IPS-NIHi11 (cell line): Measurements from ENCODE around the gene BIRC6.
"Not testable (repeated sequence)": the region's sequence is repeated elsewhere in the genome, so short reads cannot be mapped to it uniquely, and the experiment has no call there.

Experiments
- DNase-seq: peaks from one replicate; pipeline ENCODE4 v3.0.0; 2012; ENCODE audit warnings: mixed read lengths, low spot score

BIRC6 gene

GRCh38 chr2:32622570-32623310, 265.9 kb downstream of the BIRC6 start:
- no peak for DNase-seq

DNA sequence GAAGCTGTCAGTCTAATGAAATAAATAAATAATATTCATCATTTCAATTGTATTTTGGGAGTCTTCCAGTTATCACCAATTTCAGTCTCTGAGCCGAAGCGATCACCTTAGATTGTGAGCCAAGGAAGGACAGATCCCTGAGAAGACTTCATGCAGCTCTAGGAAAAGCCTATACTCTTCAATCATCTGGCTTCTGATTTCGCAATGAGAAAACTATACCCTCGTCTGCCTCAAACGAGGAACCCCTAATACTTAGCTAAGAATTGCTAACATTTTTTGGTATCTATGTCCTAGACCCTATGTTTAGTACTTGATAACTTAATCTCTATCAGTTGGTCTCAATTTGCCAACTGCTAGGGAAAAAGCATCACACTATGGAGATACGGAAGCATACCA, 266.5 kb downstream of the BIRC6 start:
- DNase-seq: no peak

- DNase-seq: no peak
These were observed 268.0 kb downstream of the BIRC6 start for GRCh38 chr2:32624812-32625211.

GRCh38 chr2:32626639-32627221, 269.9 kb downstream of the BIRC6 start:
- DNase-seq: peak; percentile 7

- DNase-seq: peak; percentile 38
These were observed 270.6 kb downstream of the BIRC6 start for GRCh38 chr2:32627441-32627813.

GRCh38 chr2:32627814-32628579, 271.2 kb downstream of the BIRC6 start, which contains the start of gene TTC27:
Gene TTC27, plus strand, starts transcription at chr2:32628050. Its CDS starts 243 bp downstream, at chr2:32628293.
- peak; percentile 97 for DNase-seq

- DNase-seq: no peak
These were observed 275.3 kb downstream of the BIRC6 start for GRCh38 chr2:32632089-32632488.

GRCh38 chr2:32633040-32633439, 276.2 kb downstream of the BIRC6 start:
- no peak for DNase-seq

- DNase-seq: not testable (repeated sequence)
These were observed 281.7 kb downstream of the BIRC6 start for GRCh38 chr2:32638548-32638947.

- no peak for DNase-seq
These were observed 284.4 kb downstream of the BIRC6 start for GRCh38 chr2:32641180-32641579.

GRCh38 chr2:32647180-32647651, 290.4 kb downstream of the BIRC6 start:
- no peak for DNase-seq

DNA sequence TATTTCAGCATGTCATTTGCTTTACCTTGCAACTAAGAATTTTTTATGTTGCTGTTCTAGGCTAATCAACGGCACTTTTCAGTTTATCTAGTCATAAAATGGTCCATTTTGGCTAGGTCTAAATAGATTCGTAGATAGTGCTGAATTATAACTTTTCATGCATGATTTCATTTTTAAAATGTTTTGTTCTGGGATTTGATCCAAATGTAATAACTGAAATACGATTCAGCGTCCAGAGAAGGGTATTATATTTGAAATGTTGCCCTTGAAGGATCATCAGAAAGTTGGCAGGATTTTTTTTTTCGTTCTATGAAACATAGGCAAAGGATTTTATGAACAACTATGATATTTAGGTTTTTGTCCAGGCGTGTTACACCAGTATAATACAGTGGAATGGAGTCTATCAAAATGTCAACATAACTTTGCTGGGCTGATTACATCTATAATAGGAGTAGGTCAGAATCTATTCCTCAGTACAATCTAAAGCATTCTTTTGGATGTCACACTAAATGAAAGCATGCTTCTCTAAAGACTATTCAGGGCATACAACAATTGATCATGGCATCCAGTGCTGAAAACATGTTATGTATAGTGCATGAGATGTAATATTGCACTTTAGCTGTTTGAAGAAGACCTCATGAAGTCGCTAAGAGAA, 295.9 kb downstream of the BIRC6 start:
- DNase-seq: no peak

- DNase-seq: no peak
These were observed 299.2 kb downstream of the BIRC6 start for GRCh38 chr2:32656069-32656468.

GRCh38 chr2:32663864-32664263, 307.0 kb downstream of the BIRC6 start:
- no peak for DNase-seq

DNA sequence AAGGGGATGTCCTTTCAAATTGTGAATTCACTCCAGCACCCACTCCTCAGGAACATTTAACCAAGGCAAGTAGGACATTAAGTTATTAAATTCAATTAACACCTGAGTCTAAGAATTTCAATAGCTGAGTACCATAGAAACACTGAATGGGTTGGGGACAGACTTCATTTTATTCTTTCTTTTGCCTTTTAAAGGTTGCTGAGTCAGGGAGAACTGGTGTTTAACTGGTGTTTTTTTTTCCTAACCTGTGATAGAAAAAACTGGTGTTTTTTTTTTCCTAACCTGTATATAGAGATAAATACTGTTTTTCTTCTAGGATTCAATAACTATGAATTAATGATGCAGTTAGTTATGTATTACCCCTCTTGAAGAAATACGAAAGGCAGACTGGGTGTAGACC, 309.9 kb downstream of the BIRC6 start:
- DNase-seq: no peak

GRCh38 chr2:32668254-32668653, 311.4 kb downstream of the BIRC6 start:
- no peak for DNase-seq
